ES-I3 (cell line): ENCODE measurements around the gene SCNN1A.

Experiments used
- H3K36me3 ChIP-seq: 2 replicates; pipeline ENCODE4 v1.6.1; 2013; ENCODE audit warnings: mild to moderate bottlenecking, low read length, control low read depth, moderate library complexity; ENCODE audit not compliant: insufficient read depth
- H3K4me1 ChIP-seq: 2 replicates; pipeline ENCODE4 v1.6.1; 2013; ENCODE audit warnings: mild to moderate bottlenecking, control low read depth, low read length; ENCODE audit not compliant: insufficient read depth
- H3K9ac ChIP-seq: 2 replicates; pipeline ENCODE4 v1.6.1; 2013; ENCODE audit warnings: low read depth, mild to moderate bottlenecking, low read length, moderate library complexity
- H3K9me3 ChIP-seq: 2 replicates; pipeline ENCODE4 v1.6.1; 2013; ENCODE audit warnings: mild to moderate bottlenecking, low read length, moderate library complexity; ENCODE audit not compliant: control insufficient read depth, insufficient read depth

The SCNN1A gene

DNA sequence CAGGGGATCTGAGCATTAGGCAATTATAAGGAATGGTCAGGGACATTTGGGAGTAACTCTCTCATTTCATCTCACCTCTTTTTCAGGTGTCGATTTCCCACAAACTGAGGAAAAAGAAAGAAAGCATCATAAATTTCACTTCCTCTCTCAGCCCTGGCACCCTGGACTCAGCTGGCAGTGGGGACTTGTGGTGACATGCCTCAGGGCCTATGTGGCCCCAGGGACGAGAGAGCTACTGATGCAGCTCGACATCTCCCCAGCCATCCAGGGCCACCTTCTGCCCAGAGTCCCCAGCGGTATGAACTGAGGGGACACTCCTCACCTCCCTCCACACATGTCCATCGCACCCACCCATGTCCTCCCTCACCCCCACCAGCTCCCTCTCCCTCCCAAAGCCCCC, 45.2 kb downstream of the SCNN1A start:
- peaks cover 31% of the 10 kb centered on the region for H3K36me3 ChIP-seq
- no peak overlapping the region for H3K9ac ChIP-seq
- H3K9me3 ChIP-seq, result no peaks in the 10 kb centered on the region
- peaks cover 28% of the 10 kb centered on the region for H3K4me1 ChIP-seq

DNA sequence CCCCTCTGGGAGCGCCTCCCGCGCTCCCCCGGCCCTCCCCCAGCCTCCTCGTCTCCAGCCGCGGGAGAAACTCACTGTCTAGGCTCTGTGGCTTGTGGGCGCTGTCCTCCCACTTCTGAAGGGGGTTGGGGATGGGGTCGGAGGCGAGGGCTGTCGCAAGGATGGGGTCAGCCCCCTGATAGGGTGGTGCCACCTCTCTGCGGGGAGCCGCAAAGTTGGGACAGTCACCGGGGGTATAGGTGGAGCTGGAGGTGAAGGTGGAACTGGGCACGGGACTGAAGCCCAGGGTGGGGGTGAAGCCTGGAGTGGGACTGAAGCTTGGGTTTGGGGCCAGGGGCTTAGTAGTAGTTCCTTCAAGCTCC, 45.7 kb downstream of the SCNN1A start:
- Histone ChIP-seq H3K9ac (no peak overlapping the region), H3K9me3 (no peaks in the 10 kb centered on the region), H3K4me1 (peaks cover 28% of the 10 kb centered on the region), H3K36me3 (peaks cover 31% of the 10 kb centered on the region)

DNA sequence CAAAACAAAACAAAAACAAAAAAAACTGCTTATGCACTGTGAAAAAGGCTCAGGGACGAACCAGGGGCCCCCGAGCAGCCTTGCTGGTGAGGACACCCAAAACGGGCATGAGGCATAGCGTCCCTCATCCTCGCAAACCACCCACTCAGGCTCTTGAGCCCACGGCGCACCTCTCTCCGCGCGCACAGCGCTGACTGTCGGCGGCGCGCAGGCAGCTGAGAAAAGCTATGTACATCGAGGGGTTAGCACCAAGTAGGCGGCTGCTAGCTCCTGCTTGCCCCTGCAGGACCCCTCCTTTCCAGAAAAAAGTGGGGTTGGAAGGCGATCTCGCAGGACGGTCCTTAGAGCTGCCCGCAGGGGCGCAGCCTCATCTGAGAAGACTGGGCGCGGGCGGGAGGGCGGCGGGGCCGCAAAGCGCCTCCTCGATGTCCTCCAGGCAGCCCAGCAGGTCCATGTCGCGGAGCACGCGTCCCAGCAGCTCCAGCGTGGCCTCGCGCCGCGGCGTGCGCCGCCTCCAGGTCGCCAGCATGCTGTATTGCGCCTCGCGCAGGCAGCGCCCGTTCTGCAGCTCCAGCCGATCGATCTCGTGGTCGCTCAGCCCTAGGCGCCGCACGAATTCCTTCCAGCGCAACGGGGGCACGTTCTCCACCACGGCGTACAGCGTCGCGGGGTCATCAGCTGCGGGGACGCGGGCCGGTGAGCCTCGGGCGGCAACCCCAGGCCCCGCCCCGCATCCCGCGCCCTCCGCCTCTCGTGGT, 46.2 kb downstream of the SCNN1A start:
- Histone ChIP-seq H3K4me1 (peaks cover 32% of the 10 kb centered on the region), H3K9ac (no peak overlapping the region), H3K36me3 (peaks cover 27% of the 10 kb centered on the region), H3K9me3 (no peaks in the 10 kb centered on the region)

DNA sequence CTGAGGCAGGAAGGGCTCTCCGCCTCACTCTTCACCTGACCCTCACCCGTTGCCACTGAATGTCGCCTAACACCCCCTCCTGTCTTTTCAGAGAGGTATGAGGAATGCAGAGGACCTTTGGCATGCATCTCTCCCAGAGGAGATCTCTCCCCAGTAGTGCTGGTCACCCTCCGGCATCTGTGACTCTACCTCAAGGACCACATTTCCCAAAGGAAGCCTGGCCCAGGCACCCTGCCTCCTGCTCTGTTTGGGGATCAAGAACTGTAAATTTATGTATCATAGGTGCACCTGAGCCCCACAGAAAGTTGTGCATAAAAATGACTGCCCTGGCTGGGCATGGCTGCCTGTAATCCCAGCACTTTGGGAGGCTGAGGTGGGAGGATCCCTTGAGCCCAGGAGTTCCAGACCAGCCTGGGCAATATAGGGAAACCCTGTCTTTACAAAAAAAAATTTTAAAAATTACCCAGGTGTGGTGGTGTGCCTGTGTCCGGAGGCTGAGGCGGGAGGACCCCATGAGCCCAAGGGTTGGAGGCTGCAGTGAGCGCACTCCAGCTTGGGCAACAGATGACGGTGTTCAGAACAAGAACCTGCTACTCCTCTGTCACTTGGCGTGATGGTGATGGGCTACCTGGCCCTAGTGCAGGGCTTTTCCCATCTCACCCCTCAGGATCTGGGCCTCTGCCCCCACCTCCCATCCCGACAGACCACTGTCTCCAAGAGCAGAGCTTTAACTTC, 47.2 kb downstream of the SCNN1A start:
- Histone ChIP-seq H3K4me1 (peaks cover 38% of the 10 kb centered on the region), H3K9me3 (no peaks in the 10 kb centered on the region), H3K36me3 (peaks cover 19% of the 10 kb centered on the region), H3K9ac (no peak overlapping the region)

DNA sequence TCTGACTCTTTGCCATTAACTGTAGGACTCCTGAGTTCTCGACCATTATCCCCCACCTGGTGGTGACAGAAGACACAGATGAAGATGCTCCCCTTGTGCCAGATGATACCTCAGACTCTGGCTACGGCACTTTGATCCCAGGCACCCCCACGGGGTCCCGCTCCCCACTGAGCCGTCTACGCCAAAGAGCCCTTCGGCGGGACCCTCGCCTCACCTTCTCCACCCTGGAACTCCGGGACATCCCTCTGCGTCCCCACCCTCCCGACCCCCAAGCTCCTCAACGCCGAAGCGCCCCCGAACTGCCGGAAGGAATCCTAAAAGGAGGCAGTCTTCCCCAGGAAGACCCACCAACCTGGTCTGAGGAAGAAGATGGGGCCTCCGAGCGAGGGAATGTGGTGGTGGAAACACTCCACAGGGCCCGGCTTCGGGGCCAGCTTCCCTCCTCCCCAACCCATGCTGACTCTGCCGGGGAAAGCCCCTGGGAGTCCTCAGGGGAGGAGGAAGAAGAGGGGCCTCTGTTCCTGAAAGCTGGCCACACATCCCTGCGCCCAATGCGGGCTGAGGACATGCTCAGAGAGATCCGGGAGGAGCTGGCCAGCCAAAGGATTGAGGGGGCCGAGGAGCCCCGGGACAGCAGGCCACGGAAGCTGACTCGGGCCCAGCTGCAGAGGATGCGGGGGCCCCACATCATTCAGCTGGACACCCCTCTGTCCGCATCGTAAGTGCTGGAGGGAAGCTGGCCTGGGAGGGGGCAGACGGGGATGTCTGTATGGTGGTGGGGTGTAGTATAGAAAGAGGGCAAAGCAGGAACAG, 47.9 kb downstream of the SCNN1A start:
- Histone ChIP-seq H3K9ac (no peak overlapping the region), H3K4me1 (peaks cover 39% of the 10 kb centered on the region), H3K36me3 (peaks cover 14% of the 10 kb centered on the region; the same call in 1 of the 2 replicates), H3K9me3 (no peaks in the 10 kb centered on the region)

DNA sequence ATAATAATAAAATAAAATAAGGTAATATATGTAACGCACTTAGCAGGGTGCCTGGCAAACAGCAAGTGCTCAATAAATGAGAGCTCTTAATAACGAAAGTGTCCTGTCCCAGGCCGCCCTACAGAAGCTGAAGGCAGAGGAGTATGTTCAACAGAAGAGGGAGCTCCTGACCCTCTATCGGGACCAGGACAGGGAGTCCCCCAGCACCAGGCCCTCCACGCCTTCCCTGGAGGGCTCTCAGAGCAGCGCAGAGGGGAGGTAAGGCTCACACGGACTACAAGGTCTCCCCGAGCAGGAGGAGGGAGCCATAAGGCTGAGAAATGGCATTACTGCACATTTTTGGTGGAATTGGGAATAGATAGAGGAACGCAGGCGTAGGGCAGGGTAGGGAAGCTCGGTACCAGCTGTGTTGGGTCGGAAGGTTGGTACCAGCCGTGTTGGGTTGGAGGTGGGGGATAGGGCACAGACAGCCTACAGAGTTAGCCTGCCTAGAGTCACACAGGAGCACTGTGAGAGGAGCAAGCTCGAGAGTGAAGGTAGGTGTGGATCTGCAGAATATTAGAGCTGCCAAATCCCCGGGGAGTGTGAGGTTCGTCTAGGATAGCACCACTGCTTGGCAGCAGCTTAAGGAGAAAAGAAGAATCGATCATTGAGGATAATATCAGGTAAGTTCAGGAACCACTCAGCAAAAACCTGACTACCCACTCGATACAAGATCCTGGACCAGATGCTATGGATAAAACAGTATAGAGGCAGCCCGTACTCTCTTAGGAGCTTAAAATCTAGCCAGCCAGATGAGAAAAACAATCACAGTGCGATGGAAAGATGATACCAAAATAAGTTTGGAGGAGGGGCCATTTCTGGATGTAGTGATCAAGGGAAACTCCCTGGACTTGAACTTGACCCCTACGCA, 48.8 kb downstream of the SCNN1A start:
- Histone ChIP-seq H3K36me3 (peaks cover 13% of the 10 kb centered on the region; the same call in 1 of the 2 replicates), H3K9ac (no peak overlapping the region), H3K4me1 (peaks cover 47% of the 10 kb centered on the region), H3K9me3 (no peaks in the 10 kb centered on the region)

- H3K4me1 ChIP-seq, result peaks cover 47% of the 10 kb centered on the region
- 0 out of 2 replicates have a peak, but pooled peaks cover 7% of the 10 kb centered on the region for H3K36me3 ChIP-seq
- no peaks in the 10 kb centered on the region for H3K9me3 ChIP-seq
- H3K9ac ChIP-seq, result no peak overlapping the region
Observed at GRCh38 chr12:6324936-6325750, 50.2 kb downstream of the SCNN1A start.

GRCh38 chr12:6323995-6324711, 51.2 kb downstream of the SCNN1A start:
- H3K36me3 ChIP-seq, result peaks cover 4% of the 10 kb centered on the region; the same call in 1 of the 2 replicates
- H3K9me3 ChIP-seq, result no peaks in the 10 kb centered on the region
- H3K4me1 ChIP-seq, result peaks cover 47% of the 10 kb centered on the region
- peak overlapping the region; percentile 41 for H3K9ac ChIP-seq

DNA sequence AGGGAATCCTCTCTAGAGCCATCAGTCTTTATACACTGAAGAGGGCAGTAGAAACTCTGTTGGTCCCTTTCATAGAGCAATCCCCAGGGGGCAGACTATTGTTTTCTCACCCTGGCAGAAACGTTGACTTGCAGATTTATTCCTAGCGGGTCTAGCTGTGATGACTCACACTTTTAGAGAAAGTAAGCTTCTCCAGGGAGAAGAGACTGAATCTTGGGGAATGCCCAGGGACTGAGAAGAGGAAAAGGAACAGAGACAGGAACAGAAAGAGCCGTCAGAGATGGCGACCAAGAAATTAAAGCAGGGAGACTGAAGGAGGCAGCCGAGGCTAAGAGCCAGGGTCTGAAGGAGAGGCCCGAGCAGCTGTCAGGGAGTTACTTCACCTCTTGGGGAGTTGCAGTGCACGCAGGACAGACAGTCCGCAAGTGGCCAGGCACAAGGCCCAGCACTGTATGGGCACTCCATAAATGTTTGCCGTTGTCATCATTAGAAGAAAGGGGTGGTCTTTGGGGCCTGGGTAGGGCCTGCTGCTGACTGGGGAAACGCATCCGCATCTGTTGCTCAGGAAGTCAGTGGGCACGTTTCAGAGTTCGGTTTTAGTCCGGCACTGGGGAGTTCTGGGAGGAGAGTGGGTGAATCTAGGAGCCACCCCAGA, 51.9 kb downstream of the SCNN1A start:
- peaks cover 47% of the 10 kb centered on the region for H3K4me1 ChIP-seq
- no peaks in the 10 kb centered on the region for H3K9me3 ChIP-seq
- peak overlapping the region; percentile 41 for H3K9ac ChIP-seq
- peaks cover 4% of the 10 kb centered on the region for H3K36me3 ChIP-seq

- 0 out of 2 replicates have a peak overlapping the region, but pooled peaks have one; percentile 3 for H3K9ac ChIP-seq
- H3K36me3 ChIP-seq, result peaks cover 1% of the 10 kb centered on the region
- no peaks in the 10 kb centered on the region for H3K9me3 ChIP-seq
- H3K4me1 ChIP-seq, result peaks cover 43% of the 10 kb centered on the region
Observed at GRCh38 chr12:6322969-6323339, 52.4 kb downstream of the SCNN1A start.

DNA sequence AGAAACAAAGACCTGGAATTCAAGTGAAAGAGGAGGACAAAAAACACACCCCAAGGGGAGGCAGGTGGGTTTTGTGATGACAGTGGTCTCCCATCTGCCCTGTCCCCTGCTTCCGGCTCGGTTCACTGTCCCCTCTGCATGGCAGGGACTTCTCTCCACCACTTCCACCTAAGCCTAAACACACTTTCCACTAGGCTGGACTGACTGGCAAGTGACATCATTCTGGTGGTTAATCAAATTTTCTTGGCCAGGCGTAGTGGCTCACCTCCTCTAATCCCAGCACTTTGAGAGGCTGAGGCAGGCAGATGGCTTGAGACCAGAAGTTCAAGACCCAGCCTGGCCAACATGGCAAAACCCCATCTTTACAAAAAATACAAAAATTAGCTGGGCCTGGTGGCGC, 53.0 kb downstream of the SCNN1A start:
- Histone ChIP-seq H3K9ac (no peak overlapping the region), H3K36me3 (no peaks in the 10 kb centered on the region; the same call in none of the 2 replicates), H3K9me3 (no peaks in the 10 kb centered on the region), H3K4me1 (peaks cover 37% of the 10 kb centered on the region)

GRCh38 chr12:6321905-6322304, 53.5 kb downstream of the SCNN1A start:
- Histone ChIP-seq H3K36me3 (no peaks in the 10 kb centered on the region; the same call in none of the 2 replicates), H3K9me3 (no peaks in the 10 kb centered on the region), H3K4me1 (peaks cover 37% of the 10 kb centered on the region), H3K9ac (no peak overlapping the region)
